ENCODE data around the gene ZMYND8. TPM values are rescaled to one million over a fixed set of nuclear protein-coding genes. Genes with fewer than 3 reads are reported as not detected.

The ZMYND8 gene
- total and polyA plus RNA-seq, 4 donors: 14.2 to 46.4 (median 30.1) TPM

GRCh38 chr20:47221036-47221625, 135.4 kb downstream of the ZMYND8 start:
- no peaks in the 10 kb centered on the region for H3K9me3 ChIP-seq (ENCODE audit: control insufficient read depth in 4 of 4, insufficient read depth in 3 of 4, low read length in 3 of 4)
- H3K4me1 ChIP-seq (ENCODE audit: control insufficient read depth in 5 of 5, insufficient read depth in 5 of 5, low read length in 5 of 5): peaks cover 0 to 4% (median 0%) of the 10 kb centered on the region in 5 donors
- H3K9ac ChIP-seq (ENCODE audit: insufficient read depth in 1 of 2, low read length in 2 of 2): no peak overlapping the region
- ATAC-seq (ENCODE audit: insufficient read depth, low FRiP score): no peak
- H3K27ac ChIP-seq (ENCODE audit: low read depth in 1 of 2, low read length in 1 of 2): no peak overlapping the region
- no peak for TF ChIP-seq CTCF (IDR thresholded peaks at IDR 0.05; ENCODE audit: control extremely low read depth, extremely low read depth)
- no peak overlapping the region for H3K4me3 ChIP-seq
- no peak for DNase-seq
- 90 to 93% methylated on average over 16 of the region's 16 CpGs for WGBS, 2 donors
- no peaks in the 10 kb centered on the region for H3K27me3 ChIP-seq (ENCODE audit: control insufficient read depth in 3 of 3, insufficient read depth in 3 of 3, low read length in 2 of 3)
- peaks cover 27 to 37% (median 33%) of the 10 kb centered on the region in 4 donors for H3K36me3 ChIP-seq (ENCODE audit: control insufficient read depth in 4 of 4, insufficient read depth in 4 of 4, low read length in 4 of 4)

- no peak overlapping the region for H3K27ac ChIP-seq (ENCODE audit: low read depth in 1 of 2, low read length in 1 of 2)
- 96% methylated on average over 8 of the region's 8 CpGs for WGBS, 2 donors
- no peak for TF ChIP-seq CTCF (IDR thresholded peaks at IDR 0.05; ENCODE audit: control extremely low read depth, extremely low read depth)
- H3K4me1 ChIP-seq (ENCODE audit: control insufficient read depth in 5 of 5, insufficient read depth in 5 of 5, low read length in 5 of 5): peaks cover 0 to 4% (median 0%) of the 10 kb centered on the region in 5 donors
- H3K9me3 ChIP-seq (ENCODE audit: control insufficient read depth in 4 of 4, insufficient read depth in 3 of 4, low read length in 3 of 4): no peaks in the 10 kb centered on the region
- peaks cover 28 to 42% (median 35%) of the 10 kb centered on the region in 4 donors for H3K36me3 ChIP-seq (ENCODE audit: control insufficient read depth in 4 of 4, insufficient read depth in 4 of 4, low read length in 4 of 4)
- H3K9ac ChIP-seq (ENCODE audit: insufficient read depth in 1 of 2, low read length in 2 of 2): no peak overlapping the region
- H3K27me3 ChIP-seq (ENCODE audit: control insufficient read depth in 3 of 3, insufficient read depth in 3 of 3, low read length in 2 of 3): no peaks in the 10 kb centered on the region
- DNase-seq (no peak), ATAC-seq (ENCODE audit: insufficient read depth, low FRiP score) (no peak)
- no peak overlapping the region for H3K4me3 ChIP-seq
Observed at GRCh38 chr20:47220161-47220582, 136.3 kb downstream of the ZMYND8 start.

GRCh38 chr20:47217482-47218446, 138.7 kb downstream of the ZMYND8 start:
- Histone ChIP-seq H3K36me3 (ENCODE audit: control insufficient read depth in 4 of 4, insufficient read depth in 4 of 4, low read length in 4 of 4) (peaks cover 13 to 46% (median 38%) of the 10 kb centered on the region in 4 donors), H3K4me1 (ENCODE audit: control insufficient read depth in 5 of 5, insufficient read depth in 5 of 5, low read length in 5 of 5) (peaks cover 0 to 4% (median 0%) of the 10 kb centered on the region in 5 donors), H3K9me3 (ENCODE audit: control insufficient read depth in 4 of 4, insufficient read depth in 3 of 4, low read length in 3 of 4) (peaks cover 0 to 3% (median 0%) of the 10 kb centered on the region in 4 donors), H3K27ac (ENCODE audit: low read depth in 1 of 2, low read length in 1 of 2) (peak overlapping the region in 1 of 2 donors; percentile 27), H3K27me3 (ENCODE audit: control insufficient read depth in 3 of 3, insufficient read depth in 3 of 3, low read length in 2 of 3) (no peaks in the 10 kb centered on the region), H3K9ac (ENCODE audit: insufficient read depth in 1 of 2, low read length in 2 of 2) (no peak overlapping the region), H3K4me3 (no peak overlapping the region)
- no peak for ATAC-seq (ENCODE audit: insufficient read depth, low FRiP score)
- 84 to 88% methylated on average over 12 of the region's 12 CpGs for WGBS, 2 donors
- no peak for TF ChIP-seq CTCF (IDR thresholded peaks at IDR 0.05; ENCODE audit: control extremely low read depth, extremely low read depth)
- peak in 1 of 3 donors; percentile 19 for DNase-seq
